ENCODE measurements around the gene CCDC47.

The CCDC47 gene

DNA sequence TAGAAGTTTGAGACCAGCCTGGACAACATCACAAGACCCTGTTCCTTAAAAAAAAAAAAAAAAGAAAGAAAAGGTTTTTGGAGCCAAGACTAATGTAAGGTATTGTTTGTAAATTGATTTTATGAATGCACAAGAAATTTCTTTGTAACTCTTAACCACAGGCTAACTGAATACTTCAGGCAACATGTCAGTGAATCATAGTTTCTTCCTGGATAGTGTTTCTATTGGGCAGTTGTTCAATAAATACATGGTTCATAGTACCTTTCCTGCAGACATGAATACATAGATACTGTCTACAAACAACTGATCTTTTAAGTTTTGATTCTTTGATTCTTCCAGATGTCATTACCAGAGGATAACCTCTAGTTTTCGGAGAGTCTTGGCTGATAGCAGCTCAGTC, 12.2 kb upstream of the CCDC47 start:
- peak; percentile 93 for DNase-seq (ENCODE audit: low spot score)

DNA sequence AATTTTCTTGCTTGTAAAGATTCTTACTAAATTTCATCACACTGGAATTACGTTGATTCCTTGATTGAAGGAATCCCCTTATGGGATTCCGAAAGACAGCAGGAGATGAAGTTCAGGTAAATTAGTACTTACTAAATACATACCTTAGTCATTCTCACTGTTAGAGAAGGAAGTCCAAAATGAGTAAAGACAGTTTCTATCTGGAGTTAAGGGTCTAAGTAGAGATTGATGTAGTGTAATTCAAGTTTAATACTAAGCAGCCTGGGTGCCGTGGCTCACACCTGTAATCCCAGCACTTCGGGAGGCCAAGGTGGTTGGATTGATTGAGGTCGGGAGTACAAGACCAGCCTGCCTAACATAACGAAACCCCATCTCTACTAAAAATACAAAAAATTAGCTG, 10.1 kb upstream of the CCDC47 start:
- no peak for DNase-seq (ENCODE audit: low spot score)

DNA sequence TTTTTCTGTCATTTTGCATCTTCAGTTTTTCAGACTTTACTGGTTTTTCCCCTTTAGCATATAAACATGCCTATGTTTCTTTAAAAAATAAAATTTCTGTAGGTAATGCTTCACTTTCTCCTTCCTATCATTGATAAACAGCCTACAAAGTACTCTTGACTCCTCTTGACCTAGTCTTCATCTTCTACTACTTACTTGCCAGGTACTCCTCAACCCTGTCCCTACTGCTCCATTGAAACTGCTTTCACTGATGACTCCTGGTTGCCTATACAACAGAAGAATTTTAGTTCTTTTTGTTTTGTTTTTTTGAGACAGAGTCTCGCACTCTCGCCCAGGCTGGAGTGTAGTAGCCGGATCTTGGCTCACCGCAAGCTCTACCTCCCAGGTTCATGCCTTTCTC, 7.5 kb upstream of the CCDC47 start:
- DNase-seq (ENCODE audit: low spot score) = no peak

DNA sequence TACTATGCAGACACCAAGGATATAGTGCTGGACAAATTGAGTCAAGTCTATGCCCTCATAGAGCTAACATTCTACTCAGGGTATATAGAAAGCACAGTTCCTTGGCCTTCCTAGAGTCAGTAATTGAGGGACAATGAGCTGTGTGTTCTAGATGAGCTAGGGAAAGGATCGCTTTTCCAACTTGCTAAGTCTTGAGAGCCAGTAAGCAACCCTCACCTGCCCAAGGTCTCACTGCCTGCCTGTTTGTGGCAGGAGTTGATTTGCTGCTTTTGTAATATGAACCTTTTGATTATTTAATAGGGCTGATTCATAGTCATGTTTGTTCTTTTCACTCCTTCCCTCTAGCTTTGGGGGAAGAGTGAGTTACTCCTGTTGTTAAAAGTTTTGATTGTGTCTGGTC, 7.1 kb upstream of the CCDC47 start:
- no peak for DNase-seq (ENCODE audit: low spot score)

DNA sequence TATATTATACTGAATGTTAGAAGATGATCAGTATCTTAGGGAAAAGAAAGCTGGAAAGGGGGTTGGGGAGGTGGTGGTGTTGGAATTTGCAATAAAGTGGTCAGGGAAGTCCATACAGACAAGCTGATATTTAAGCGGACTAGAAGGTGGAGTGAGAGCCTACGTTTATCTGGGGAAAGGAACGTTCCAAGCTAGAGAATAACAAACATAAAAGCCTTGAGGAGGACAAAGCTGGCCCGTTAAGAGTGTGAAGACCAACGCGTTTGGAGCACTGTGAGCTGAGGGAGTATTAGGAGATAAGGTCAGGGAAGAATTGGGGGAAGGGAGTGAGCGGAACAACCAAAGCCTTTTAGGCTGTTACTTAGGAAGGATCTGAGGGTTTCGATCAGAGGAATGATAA, 2.0 kb upstream of the CCDC47 start:
- DNase-seq (ENCODE audit: low spot score) = no peak

DNA sequence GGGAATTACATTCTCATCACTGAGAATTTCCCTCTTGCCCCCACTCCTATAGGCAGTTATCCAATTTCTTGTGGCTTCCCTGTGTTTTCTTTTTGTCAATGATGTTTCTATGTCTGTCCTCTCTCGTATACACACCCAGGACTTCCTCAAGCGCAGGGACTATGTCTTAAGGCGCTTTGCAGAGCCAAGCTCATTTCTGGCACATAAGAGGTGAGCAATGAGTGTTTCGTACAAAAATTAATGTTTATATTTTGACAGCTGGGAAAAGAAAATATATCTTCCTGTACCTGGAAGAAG, 1.5 kb upstream of the CCDC47 start:
- DNase-seq (ENCODE audit: low spot score) = no peak

DNA sequence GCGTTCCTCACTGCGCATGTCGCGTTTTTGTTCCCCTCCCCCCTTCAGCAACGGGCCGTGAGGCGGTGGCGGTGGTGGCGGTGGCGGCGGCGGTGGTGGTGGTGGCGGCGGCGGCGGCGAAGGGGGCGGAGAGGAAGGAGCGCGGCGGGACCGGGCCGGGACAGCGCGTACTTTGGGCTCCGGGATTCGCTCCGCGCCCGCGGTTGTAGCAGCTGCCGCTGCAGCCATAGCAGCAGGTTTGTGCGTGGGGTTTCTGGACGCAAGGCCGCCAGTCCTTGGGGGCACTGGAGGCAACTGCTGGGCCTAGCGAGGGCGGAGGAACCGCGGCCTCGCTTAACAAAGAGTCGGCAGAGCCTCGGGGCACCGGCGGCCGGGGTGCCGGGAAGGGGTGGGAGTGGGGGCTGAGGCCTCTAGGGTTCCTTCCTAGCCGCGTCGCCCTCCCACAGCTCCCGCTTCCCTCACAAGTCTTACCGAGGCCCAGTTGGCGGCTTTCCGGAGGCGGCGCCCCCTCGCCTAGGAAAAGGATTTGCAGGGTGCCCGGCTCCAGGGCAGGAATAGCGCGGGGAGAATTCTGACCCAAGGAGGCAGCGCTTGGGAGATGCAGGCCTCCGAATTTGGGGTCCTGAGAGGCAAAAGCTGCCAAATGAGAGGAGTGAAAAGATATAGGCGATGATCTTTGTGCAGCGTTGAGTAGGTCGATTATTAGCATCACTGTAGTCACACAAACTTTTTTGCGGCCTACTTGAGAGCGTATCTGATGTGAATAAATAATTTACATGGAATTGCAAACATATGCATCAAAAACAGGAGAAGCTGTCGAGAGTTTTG, 958 bp upstream of the CCDC47 start, which contains the start of gene DDX42:
Gene DDX42, plus strand, starts transcription at position 30 of the 828 bp plus-strand sequence. CDS start 12,880 bp downstream, outside the sequence.
- DNase-seq (ENCODE audit: low spot score) = no peak

DNA sequence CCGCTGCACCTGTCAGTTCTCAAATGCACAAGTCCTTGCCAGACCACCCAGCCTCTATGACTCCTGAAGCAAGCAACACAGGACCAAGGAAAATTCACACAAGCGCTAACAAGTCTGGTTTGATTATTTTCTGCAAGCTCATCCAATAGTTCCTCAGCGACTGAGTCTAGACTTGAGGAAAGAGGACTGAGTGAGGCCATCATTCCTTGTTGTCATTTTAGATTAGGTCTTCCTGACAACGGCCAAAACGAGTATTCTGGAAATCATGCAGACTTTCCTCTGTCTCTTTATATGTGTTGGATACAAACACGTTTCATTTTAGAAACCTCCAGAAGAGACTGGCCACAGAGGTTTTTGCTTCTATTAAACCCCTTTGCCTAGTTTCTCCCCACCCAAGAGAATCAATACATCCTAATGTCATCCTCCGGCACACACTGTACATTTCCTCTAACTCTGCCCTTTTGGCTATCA, 561 bp downstream of the CCDC47 start:
- DNase-seq (ENCODE audit: low spot score) = no peak

DNA sequence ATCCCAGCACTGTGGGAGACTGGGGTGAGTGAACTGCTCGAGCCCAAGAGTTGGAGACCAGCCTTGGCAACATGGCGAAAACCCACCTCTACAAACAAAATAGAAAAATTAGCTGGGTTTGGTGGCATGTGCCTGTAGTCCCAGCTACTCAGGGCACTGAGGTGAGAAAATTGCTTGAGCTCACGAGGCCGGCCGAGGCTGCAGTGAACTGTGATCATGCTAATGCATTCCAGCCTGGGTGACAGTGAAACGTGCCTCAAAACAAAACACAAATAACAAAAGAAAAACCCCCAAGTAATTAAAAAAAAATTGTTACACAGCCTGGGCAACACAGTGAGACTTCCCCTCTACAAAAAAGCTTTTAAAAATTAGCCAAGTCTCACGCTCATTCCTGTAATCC, 5.0 kb downstream of the CCDC47 start:
- no peak for DNase-seq (ENCODE audit: low spot score)

DNA sequence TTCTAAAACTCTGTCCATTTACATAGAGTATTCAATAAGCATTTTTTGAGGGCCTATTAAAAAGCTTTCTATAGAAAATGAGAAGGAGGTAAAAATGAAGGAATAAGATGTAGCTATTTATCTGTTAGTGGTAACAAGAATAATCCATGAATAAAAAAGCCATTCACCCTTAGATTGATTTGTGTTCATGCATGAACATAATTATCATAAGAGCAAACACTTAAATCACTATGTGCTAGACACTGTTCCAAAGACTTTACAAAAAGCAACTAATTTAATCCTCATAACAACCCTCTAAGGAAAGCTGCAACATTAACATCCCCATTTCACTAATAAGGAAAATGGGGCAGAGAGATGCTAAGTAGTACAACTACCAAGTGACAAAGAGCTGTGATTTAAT, 6.6 kb downstream of the CCDC47 start:
- no peak for DNase-seq (ENCODE audit: low spot score)

DNA sequence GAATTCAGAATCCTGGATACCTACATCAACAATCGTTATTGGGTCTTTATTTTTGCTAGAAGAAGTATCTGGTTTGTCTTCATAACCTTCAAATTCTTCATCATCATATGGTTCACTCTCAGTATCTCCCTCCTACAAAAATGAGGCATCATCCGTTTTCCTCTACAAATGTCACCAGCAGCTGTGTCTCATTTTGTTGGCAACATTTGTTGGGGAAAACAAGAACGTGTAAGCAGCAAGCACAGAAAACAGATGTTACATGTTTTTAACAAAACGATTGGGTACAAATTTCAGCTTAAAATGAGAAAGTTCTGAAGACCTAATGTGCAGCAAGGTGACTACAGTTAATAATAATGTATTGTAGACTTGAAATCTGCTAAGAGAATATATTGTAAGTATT, 8.7 kb downstream of the CCDC47 start:
- no peak for DNase-seq (ENCODE audit: low spot score)

DNA sequence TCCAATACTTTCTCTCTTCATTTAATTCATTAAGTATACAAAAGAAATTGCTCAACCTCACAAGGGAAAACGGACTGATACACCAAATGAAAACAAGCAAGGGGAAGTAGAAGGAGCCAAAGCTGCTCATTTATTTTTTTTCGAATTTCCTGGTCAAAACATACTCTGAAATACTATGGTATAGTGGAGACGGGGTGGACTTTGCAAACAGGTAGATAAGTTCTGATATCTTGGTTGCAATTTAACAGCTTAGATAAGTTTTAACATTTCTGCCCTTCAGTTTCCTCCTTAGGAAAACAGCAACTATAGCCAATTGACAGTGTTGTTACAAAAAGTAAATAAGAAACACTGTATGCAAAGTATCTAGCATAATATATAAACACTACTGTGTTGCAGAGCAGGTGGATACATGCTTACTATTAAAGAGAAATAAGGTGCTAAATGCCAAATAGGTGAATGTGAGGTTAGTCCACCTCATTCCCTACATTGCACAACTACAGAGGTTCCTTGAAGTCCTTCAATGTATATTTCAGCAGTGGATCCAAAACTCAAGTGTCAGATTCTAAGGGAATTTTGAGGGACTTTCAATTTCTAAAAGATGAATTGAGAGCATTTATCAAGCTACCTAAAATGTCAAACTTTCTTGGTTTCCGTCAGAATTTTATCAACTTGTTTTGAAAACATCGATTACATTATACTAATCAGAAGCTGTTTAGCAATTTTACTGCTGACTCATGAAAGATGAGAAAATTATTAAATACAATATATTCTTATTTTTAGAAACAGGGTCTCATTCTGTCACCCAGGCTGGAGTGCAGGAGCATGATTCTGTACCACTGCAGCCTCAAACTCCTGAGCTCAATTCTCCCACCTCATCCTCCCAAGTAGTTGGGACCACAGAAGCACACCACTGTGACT, 11.0 kb downstream of the CCDC47 start:
- DNase-seq (ENCODE audit: low spot score) = no peak

DNA sequence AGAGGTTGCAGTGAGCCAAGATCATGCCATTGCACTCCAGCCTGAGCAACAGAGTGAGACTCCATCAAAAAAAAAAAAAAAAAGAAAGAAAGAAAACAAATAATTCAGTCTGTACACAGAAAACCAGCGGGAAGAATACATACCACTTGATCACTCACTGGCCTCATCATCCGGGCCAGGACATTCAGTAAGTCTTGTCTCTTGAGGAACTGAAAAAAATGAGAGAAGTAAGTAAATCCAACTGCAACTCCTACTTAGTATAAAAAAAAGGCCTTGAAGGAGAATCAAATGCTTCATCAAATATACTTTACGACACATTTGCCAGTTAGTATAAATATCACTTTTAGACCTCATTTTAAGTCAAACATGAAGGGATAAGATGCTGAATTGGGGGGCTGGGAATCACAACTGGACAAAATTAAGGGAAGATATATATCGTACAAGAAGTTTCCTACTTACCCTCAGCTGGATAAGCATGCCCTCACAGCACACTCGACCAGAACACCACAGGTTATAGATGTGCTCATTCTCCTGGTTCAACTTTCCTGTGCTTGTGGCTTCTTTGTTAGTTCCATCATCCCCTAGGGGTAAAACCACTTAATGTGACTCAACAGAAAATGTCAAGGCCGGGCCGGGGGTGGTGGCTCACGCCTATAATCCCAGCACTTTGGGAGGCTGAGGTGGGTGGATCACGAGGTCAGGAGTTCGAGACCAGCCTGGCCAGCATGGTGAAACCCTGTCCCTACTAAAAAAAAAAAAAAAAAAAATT, 12.4 kb downstream of the CCDC47 start:
- no peak for DNase-seq (ENCODE audit: low spot score)

DNA sequence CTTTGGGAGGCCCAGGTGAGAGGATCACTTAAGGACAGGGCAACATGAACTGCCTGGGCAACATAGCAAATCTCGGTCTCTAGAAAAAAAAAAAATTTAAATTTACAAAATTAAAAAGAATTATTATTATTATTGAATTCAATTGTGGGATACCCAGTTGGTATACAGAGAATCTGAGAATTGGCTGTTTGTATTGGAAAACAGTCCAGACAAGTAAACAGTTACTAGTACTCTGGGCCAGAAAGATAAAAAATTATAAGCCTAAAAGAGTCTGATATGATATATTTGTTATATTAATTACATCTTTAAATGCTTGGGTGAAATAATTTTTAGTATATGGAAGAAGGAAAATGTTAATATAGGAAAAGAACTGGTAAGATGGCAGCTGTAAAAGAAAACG, 15.0 kb downstream of the CCDC47 start:
- DNase-seq (ENCODE audit: low spot score) = no peak

DNA sequence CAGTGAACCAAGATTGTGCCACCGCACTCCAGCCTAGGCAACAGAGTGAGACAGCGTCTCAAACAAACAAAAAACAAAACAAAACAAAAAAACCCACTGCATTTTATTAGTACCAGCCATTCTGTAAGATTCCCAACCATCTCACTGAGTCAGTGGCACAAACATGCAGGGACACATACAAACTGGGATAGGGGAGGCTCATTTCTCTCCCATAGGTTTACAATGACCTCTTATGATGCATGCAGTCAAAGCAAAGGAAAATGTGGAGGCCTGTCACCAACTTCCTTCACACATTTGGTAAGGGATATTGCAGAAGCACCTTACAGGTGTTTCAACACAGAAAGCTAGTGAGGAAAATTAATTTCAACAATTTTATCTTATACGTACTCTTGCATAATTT, 19.4 kb downstream of the CCDC47 start:
- DNase-seq (ENCODE audit: low spot score) = no peak

DNA sequence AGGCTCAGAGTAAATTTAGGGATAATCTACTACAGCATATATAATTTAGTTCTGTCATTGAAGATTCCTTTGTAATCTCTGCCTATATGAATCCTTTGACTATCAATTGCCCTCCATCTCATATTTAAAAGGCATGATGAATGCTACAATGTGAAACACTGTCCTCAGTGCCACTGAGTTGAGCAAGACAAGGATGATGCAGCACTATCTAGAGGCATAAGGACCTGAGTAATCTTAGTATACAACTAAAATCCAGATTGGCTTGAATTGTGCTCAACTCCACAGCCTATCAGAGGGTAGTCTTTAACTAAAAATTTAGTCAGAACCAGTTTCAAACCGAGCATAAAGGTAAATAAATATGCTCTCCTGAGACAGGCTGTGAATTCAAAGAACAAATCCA, 20.2 kb downstream of the CCDC47 start:
- DNase-seq (ENCODE audit: low spot score) = no peak

DNA sequence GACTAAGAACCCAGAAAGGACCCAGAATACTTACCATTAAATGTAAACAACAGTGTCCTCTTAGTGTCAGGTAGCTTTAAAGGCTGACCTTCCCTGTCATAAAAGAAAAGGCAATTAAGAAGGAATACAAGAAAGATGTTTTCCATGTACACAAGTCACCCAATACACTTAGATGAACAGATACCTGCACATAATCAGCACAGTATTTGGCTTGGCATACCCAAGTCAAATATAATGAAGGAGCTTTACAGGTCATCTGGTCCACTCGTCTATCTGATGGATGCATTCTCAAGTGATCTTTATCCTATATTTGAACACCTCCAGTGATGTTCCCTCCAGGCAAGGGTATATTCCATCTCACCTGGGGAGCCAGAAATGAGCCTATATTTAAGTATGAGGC, 20.7 kb downstream of the CCDC47 start:
- no peak for DNase-seq (ENCODE audit: low spot score)

DNA sequence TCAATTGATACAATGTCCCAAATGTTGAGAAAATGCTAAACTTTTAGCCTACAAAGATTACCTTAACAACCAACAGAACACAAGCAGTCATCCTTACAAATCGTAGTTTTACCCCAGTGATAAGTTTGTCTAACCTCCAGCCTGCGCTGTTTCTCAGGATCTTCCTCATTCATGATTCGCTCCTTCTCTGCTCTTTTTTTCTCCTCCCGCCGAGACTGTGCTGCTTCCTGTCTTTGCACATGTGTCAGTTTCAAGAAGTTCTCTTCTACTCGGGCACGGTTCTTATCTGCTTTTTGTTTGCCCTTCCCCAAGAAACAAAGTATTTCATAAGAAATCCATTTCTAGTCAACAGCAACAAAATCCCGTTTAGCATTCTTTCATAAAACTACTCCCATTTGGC, 21.6 kb downstream of the CCDC47 start:
- DNase-seq (ENCODE audit: low spot score) = no peak

DNA sequence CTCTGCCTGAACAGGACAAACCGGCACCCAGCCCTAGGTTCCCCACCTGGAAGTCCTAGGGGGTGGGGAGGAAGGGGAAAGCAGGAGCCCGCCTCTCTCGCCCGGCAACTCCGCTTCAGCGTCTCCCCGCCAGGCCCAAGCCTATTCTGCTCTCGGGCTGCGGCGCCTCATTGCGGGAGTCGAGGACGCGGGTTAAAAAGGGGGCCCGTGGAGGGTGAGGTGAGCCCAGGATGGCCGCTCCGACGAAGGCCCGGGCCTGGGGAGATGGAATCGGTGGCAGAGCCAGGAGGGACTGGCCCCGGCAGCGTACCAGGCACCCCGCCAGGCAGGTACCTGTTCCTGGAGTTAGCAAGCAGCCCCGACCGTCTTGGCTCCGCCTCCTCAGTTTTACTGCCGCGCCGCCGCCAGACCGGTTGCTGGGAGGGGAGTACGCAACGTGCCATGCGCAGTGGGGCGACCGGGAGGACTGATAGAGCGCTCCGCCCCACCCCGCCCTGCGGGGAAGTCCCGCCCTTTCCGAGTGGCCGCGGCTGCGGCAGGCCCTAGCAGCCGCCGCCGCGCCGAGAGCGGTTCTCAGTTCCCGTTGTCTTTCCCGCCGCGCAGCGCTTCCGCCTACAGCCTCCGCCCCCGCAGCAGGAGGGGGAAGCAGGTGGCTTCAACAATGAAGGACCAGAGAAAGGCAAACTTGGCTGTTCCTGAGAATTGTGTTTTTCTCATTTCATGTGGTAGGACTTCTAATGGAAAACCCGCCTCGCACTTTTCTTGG, 31.8 kb downstream of the CCDC47 start, which contains the start of gene STRADA:
Gene STRADA, minus strand, starts transcription at position 392 of the 766 bp plus-strand sequence. CDS start 13,430 bp downstream, outside the sequence.
- DNase-seq (ENCODE audit: low spot score) = peak; percentile 96

DNA sequence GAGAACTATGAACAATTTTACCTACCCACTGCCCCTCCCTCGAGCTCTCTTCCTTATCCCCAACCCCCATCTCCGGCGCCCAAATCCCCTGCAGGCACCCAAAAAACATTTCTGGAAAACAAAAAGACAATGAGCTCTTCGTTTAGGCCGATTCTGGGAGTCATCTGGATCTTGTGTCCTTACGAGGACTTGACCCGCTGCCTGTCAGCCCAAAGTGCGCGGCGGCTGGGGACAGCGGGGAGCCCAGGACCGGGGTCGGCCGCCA, 32.3 kb downstream of the CCDC47 start:
- peak; percentile 3 for DNase-seq (ENCODE audit: low spot score)

DNA sequence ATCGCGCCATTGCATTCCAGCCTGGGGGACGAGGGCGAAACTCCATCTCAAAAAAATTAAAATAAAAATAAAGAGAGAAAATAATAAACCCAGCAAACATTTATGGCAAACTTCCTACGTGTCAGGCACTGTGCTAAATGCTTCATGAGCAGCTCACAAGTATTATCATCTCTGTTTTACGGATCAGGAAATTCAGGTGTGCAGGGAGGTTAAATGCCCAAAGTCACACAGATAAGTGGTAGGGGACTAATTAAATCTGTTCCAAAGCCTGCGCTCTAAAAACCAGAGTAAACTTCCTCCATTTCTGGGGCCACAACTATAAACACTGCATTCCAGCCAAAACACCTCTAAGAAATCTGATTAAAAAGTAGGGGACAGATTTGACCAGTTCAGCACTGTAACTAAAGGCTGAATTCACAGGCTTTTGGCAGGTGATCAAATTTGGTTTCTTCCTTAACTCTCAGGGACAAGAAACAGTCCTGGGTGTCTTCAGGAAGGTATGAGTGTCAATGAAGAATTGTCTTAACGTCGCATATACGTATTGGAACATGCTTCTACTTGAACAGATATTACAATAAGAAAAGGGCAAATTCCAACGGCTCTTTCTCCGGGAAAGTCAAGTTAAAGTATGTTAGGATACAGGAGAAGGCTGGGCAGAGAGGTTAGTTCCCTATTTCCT, 32.8 kb downstream of the CCDC47 start:
- no peak for DNase-seq (ENCODE audit: low spot score)

Data from COLO829 (cell line).